Mesenteric fat pad (tissue), 1 donor: ENCODE data around the gene PDCD5. TPM values are rescaled to one million over a fixed set of nuclear protein-coding genes. Genes with fewer than 3 reads are reported as not detected.
"Not testable (repeated sequence)": the region's sequence is repeated elsewhere in the genome, so short reads cannot be mapped to it uniquely, and the experiment has no call there.

Experiments used
- DNase-seq: peaks from one replicate; pipeline ENCODE4 v3.0.0-alpha.2; 2020; ENCODE audit warnings: low spot score
- long read RNA-seq: library from polyadenylated mRNA; unstranded; transcript quantifications from one replicate; pipeline ENCODE4 v2.0.0, GENCODE V29; 2020
- total RNA-seq: library from RNA; stranded (reverse); fragmentation: NEBNext Ultra II Directional; extraction: Animal tissue kit (Norgen Biotek cat#: 25700); gene quantifications from one replicate; pipeline ENCODE4 v1.2.1, GENCODE V29; 2021
- donor health status: DM: yes; HTN: yes; CAD: no.

The PDCD5 gene, protein sequence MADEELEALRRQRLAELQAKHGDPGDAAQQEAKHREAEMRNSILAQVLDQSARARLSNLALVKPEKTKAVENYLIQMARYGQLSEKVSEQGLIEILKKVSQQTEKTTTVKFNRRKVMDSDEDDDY
- 84.5 TPM for total RNA-seq
- long read RNA-seq, transcript PDCD5-207 (6 exons, 699 nt): major isoform, 15 of 29 reads
- long read RNA-seq, partial matches to known transcripts: 3 of 29 reads
- long read RNA-seq, other reads (novel, unspliced or antisense): 5 of 29 reads

GRCh38 chr19:32580901-32581704 is at the start of gene PDCD5:
Gene PDCD5, plus strand, starts transcription at chr19:32581190. Its CDS starts 72 bp downstream, at chr19:32581262.
- DNase-seq: peak; percentile 98

DNA sequence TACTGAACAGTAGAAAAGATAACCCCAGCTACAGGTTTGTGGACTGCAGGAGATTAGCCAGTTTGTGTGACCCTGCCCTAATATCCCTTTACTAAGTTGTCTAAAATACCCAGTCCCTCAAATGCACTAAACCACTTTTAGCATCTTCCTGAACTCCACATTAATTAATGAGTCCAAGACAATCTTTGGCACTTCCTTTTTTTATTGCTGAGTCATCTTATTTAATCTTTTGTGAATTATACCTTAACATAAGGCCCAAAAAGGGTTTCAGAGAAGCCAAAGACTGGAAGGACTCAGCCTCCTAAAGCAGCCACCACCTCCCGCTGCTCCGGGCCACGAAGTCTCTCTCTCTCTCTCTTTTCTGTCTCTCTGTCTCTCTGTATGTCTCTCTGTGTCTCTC is 48.8 kb upstream of the PDCD5 start:
- DNase-seq: no peak

DNA sequence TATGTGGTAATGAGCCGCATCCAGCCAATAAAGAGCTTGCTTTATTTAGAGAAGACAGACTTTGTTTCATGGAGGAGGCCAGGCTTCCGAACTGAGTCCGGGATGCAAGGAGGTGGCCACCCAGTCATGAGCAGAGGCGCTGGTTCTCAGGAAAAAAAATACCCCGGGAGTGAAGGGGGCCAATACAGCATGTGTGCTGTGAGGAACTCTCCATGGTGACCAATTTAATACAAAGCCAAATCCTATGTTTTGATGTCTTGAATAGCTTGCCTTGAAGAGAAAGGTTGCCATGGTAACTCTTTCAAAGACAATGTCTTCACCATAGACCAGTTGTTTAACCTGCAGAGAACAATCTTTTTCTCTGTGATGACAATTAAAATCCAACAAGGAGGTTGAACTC is 43.4 kb upstream of the PDCD5 start:
- no peak for DNase-seq

DNA sequence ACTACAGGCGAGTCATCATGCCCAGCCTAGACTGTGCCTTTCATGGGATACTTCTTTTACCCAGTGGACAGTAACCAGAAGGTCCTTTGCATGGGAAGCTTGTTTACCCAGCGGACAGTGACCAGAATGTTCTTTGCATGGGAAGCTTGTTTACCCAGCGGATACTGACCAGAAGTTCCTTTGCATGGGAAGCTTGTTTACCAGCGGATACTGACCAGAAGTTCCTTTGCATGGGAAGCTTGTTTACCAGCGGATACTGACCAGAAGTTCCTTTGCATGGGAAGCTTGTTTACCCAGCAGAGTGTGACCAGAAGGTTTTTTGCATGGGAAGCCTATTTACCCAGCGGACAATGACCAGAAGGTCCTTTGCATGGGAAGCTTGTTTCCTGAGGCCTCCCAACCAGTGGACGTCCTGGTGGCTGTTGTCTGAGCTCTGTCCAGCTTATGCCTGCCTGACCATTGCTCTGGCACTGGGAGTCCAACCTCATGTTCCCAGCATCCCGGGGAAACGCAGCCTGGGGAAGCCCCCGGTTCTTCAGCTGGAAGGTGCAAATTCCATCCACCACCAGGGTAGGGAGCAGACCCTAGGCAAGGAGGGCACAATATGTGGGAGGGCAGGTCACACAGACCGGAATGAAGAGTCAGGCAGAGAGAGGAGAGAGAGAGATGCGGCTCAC is 41.6 kb upstream of the PDCD5 start:
- no peak for DNase-seq

GRCh38 chr19:32540621-32541020 is 40.4 kb upstream of the PDCD5 start:
- no peak for DNase-seq

- not testable (repeated sequence) for DNase-seq
Measured at GRCh38 chr19:32541376-32541775, 39.6 kb upstream of the PDCD5 start.

- DNase-seq: no peak
Measured at GRCh38 chr19:32542477-32543108, 38.4 kb upstream of the PDCD5 start.

- no peak for DNase-seq
Measured at GRCh38 chr19:32543115-32543900, 37.7 kb upstream of the PDCD5 start.

DNA sequence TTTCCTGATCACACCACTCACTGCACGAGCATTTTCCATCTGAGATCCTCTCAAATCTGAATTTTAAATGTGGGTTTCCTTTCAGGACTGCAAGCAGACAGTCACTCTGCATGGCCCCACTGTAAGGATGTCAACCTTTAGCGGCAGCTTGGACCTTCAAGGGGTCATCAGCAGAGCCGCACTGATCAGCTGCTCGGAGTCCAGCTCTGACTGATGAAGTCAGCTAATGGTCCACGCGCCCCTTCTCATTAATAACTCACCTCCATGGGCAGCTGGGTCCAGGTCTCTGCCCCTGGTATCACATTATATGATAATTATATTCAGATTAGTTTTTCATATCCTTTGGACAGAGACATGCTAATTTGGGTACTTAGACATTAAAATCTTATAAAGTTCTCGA is 36.1 kb upstream of the PDCD5 start:
- DNase-seq: no peak

- peak; percentile 1 for DNase-seq
Measured at GRCh38 chr19:32550666-32551065, 30.3 kb upstream of the PDCD5 start.

GRCh38 chr19:32555786-32556185 is 25.2 kb upstream of the PDCD5 start:
- DNase-seq: peak; percentile 28

DNA sequence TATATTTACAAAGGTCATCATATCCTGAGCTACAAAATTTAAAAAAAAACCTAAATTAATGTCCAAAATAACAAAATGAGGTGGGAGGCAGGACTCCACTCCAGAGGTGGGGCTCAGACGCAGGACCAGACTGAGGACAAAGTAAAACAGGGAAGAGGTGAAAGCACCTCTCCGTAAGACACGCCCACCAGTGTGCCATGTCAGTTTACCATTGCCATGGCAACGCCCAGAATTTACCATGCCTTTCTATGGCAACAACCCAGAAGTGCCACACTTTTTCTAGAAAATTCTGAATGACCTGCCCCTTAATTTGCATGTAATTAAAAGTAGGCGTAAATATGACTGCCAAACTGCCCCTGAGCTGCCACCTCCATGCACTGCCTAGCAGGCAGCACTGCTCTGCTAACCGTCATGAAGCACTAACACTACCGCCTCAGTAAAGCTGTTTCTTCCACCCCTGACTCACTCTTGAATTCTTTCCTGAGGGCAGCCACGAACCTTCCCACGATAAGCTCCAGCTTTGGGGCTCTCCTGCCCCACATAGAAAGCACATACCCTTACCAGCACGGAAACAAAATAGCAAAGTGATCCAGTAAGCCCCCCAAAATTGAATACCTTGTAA is 22.3 kb upstream of the PDCD5 start:
- peak; percentile 37 for DNase-seq

GRCh38 chr19:32563761-32564160 is 17.2 kb upstream of the PDCD5 start:
- DNase-seq: peak; percentile 53

DNA sequence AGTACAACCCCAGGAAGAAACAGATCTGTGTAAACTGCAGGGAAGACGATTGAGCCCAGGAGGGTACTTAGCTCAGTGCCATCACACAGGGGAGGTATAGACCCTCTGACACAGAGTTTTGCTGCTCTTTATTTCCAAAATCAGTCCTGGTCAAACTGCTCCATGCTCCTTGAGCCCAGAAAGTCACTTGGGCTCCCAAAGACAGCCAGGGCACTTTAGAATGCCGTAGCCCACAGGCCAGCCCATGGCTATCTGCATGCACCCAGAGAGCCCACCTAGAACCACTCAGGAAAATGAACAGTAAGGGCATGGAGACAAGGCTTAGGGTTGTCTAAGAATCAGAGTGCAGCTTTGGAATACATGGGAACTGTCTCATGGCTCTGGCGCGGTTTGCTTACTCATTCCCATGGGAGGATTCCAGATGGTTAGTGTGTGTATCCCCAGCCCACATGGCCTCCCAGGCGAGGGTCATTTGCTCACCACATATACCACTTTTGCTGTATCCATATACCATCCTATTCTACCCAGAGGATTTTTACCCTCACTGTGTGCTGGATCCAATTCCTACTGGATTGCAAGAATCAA is 14.7 kb upstream of the PDCD5 start:
- DNase-seq: peak; percentile 60

DNA sequence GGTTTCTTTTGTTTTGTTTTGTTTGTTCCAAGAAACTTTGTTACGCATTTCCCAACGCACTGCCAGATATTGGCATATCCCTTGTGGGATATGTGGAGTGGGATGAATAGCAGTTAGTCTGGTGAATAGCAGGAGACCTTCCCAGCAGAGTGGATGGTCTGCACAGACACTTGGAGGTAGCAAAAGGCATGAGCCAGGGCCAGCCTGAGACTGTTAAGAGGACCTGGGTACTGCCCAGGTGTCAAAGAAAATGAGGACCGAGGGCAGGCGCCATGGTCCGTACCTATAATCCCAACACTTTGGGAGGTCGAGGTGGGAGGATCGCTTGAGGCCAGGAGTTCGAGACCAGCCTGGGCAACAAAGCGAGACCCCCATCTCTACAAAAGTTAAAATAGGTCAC is 13.5 kb upstream of the PDCD5 start:
- peak; percentile 77 for DNase-seq

DNA sequence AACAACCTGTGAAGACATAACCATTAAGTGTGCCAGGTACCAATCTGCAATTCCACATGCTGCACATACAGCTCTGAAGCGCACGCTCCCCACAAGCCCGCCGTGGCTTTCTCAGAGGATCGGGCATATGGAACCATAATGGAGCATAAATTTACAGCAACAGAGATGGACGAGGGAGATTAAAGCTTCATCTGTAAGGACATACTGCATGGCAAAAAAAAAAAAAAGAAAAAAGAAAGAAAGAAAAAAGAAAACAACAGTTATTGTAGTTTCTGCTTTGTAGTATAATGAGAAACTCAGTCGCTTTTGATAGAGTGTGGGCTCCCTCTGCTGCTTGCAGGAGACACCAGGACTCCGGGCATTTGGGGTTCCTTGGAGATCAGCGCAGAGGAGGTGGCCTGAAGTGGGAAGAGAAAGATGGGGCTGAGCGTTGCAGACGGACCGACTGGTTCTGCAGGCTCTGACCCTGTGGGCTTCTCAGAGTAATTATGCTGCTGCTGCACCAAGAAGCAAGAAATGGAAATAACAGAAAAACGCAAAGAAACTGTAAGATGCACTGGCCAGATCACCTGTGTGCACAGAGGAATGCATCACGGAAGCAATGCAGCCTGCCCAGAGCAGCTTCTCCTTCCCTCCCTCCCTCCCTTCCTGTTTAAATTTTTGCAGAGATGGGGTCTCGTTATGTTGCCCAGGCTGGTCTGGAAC is 10.8 kb upstream of the PDCD5 start:
- DNase-seq: no peak

- not testable (repeated sequence) for DNase-seq
Measured at GRCh38 chr19:32571471-32572075, 9.4 kb upstream of the PDCD5 start.

- not testable (repeated sequence) for DNase-seq
Measured at GRCh38 chr19:32572700-32573491, 8.1 kb upstream of the PDCD5 start.
